ENCODE measurements around the gene PLET1.
"Not testable (repeated sequence)": the region's sequence is repeated elsewhere in the genome, so short reads cannot be mapped to it uniquely, and the experiment has no call there.

The PLET1 gene

GRCh38 chr11:112213753-112214152 lies 46.9 kb downstream of the PLET1 start:
- in situ Hi-C loops (cut with HindIII; ENCODE audit: low pct_unique_long_range_greater_than_20kb, low sequenced_read_pairs), result no loop called here
- TF ChIP-seq JUND (IDR thresholded peaks at IDR 0.05; ENCODE audit: low read depth), result no peak
- no peak for DNase-seq (ENCODE audit: low read depth in 1 of 2, low spot score in 1 of 2)

GRCh38 chr11:112212710-112213109 lies 48.0 kb downstream of the PLET1 start:
- in situ Hi-C loops (cut with HindIII; ENCODE audit: low pct_unique_long_range_greater_than_20kb, low sequenced_read_pairs), result no loop called here
- DNase-seq (ENCODE audit: low read depth in 1 of 2, low spot score in 1 of 2), result no peak
- no peak for TF ChIP-seq JUND (IDR thresholded peaks at IDR 0.05; ENCODE audit: low read depth)

DNA sequence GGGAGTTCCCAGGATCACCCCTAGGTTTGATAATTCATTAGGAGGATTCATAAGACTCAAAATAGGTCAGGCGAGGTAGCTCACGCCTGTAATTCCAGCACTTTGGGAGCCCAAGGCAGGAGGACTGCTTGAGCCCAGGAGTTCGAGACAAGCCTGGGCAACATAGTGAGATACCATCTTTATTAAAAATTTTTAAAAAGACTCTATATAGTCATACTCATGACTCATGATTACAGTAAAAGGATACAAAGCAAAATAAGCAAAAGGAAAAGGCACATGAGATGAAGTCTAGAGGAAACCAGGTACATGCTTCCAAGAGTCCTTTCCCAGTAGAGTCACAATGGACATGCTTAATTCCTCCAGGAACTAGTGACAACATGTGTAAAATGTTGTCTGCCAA lies 48.4 kb downstream of the PLET1 start:
- TF ChIP-seq JUND (IDR thresholded peaks at IDR 0.05; ENCODE audit: low read depth), result no peak
- DNase-seq (ENCODE audit: low read depth in 1 of 2, low spot score in 1 of 2), result no peak
- in situ Hi-C loops (cut with HindIII; ENCODE audit: low pct_unique_long_range_greater_than_20kb, low sequenced_read_pairs), result no loop called here

DNA sequence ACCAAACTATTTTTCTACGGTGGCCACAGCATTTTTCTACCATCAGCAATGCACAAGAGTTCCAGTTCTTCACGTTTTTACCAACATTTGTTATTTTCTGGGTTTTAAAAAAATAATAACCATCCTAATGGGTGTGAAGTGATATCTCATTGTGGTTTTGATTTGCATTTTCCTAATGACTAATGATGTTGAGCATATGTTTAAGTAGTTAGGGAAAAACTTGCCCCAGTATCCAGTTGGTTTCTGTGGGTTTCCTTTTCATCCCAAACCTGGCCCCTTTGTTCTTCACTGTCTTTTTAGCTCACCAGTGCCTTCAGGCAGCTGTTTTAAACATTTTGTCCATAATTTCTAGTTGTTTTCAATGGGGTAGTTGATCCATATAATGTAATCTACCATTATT lies 49.1 kb downstream of the PLET1 start:
- no peak for DNase-seq (ENCODE audit: low read depth in 1 of 2, low spot score in 1 of 2)
- in situ Hi-C loops (cut with HindIII; ENCODE audit: low pct_unique_long_range_greater_than_20kb, low sequenced_read_pairs), result no loop called here
- no peak for TF ChIP-seq JUND (IDR thresholded peaks at IDR 0.05; ENCODE audit: low read depth)

GRCh38 chr11:112210890-112211289 lies 49.8 kb downstream of the PLET1 start:
- in situ Hi-C loops (cut with HindIII; ENCODE audit: low pct_unique_long_range_greater_than_20kb, low sequenced_read_pairs), result no loop called here
- no peak for TF ChIP-seq JUND (IDR thresholded peaks at IDR 0.05; ENCODE audit: low read depth)
- no peak for DNase-seq (ENCODE audit: low read depth in 1 of 2, low spot score in 1 of 2)

GRCh38 chr11:112206071-112206470 lies 54.6 kb downstream of the PLET1 start:
- TF ChIP-seq JUND (IDR thresholded peaks at IDR 0.05; ENCODE audit: low read depth), result no peak
- in situ Hi-C loops (cut with HindIII; ENCODE audit: low pct_unique_long_range_greater_than_20kb, low sequenced_read_pairs), result no loop called here
- DNase-seq (ENCODE audit: low read depth in 1 of 2, low spot score in 1 of 2), result no peak

DNA sequence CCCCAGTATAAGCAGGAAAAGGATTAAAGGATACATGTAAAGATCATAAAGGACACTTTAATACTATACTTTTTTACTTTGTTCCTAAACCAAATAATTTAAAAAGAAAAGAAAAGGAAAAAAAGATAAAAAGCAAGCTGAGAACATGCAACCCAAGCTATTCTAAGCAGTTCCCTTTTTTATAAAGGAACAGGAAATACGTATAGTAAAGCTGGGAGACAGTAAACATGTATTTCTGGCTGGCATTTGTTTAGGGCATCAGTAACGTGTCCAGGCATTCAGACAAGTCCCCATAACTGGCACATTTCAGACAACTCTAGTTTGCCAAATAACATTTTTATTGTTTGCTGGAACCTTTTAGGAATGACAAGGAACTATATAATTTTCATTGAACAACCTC lies 60.4 kb downstream of the PLET1 start:
- in situ Hi-C loops (cut with HindIII; ENCODE audit: low pct_unique_long_range_greater_than_20kb, low sequenced_read_pairs), result no loop called here
- no peak for TF ChIP-seq JUND (IDR thresholded peaks at IDR 0.05; ENCODE audit: low read depth)
- no peak for DNase-seq (ENCODE audit: low read depth in 1 of 2, low spot score in 1 of 2)

- DNase-seq (ENCODE audit: low read depth in 1 of 2, low spot score in 1 of 2); in situ Hi-C loops (cut with HindIII; ENCODE audit: low pct_unique_long_range_greater_than_20kb, low sequenced_read_pairs): not testable (repeated sequence)
Measured at GRCh38 chr11:112199101-112199500, 61.6 kb downstream of the PLET1 start.

Data from T47D (cell line).